OCI-LY1 (cell line): ENCODE data around the gene GAPVD1.
"Not testable (repeated sequence)": the region's sequence is repeated elsewhere in the genome, so short reads cannot be mapped to it uniquely, and the experiment has no call there.

Experiments
- H2AFZ ChIP-seq: fragments of 200-600 bp; sonication (generic), shearing (Covaris generic); 2 replicates; pipeline ENCODE4 v1.6.0; 2014; ENCODE audit warnings: antibody characterized with exemption, mild to moderate bottlenecking, low read length
- H3F3A ChIP-seq: fragments of 200-600 bp; sonication (generic), shearing (Covaris generic); 2 replicates; pipeline ENCODE4 v1.6.0; 2014; ENCODE audit warnings: mild to moderate bottlenecking, antibody characterized with exemption, low read length, moderate library complexity; ENCODE audit not compliant: insufficient read depth
- H3K27ac ChIP-seq: fragments of 200-600 bp; sonication (generic); 2 replicates; pipeline ENCODE4 v1.5.1; 2014; ENCODE audit warnings: low read length, mixed run types, mild to moderate bottlenecking, low read depth; ENCODE audit not compliant: poor library complexity, severe bottlenecking
- H3K27me3 ChIP-seq: fragments of 200-600 bp; sonication (generic); 2 replicates; pipeline ENCODE4 v1.6.0; 2014; ENCODE audit warnings: antibody characterized with exemption, mild to moderate bottlenecking, low read length, moderate library complexity; ENCODE audit not compliant: insufficient read depth
- H3K36me3 ChIP-seq: fragments of 200-600 bp; sonication (generic); 2 replicates; pipeline ENCODE4 v1.6.1; 2014; ENCODE audit warnings: mild to moderate bottlenecking, antibody characterized with exemption, low read length, moderate library complexity, mixed read lengths; ENCODE audit not compliant: insufficient read depth
- H3K4me1 ChIP-seq: fragments of 200-600 bp; sonication (generic); 2 replicates; pipeline ENCODE4 v1.5.1; 2014; ENCODE audit warnings: mild to moderate bottlenecking, low read length, moderate library complexity; ENCODE audit not compliant: insufficient read depth, severe bottlenecking
- H3K4me2 ChIP-seq: fragments of 200-600 bp; sonication (generic), shearing (Covaris generic); 2 replicates; pipeline ENCODE4 v1.6.1; 2014; ENCODE audit warnings: low read length
- H3K4me3 ChIP-seq: fragments of 200-600 bp; sonication (generic); 2 replicates; pipeline ENCODE4 v1.5.1; 2014; ENCODE audit warnings: low read length, low read depth, mild to moderate bottlenecking, mixed read lengths; ENCODE audit not compliant: poor library complexity, severe bottlenecking
- H3K79me2 ChIP-seq: fragments of 200-600 bp; shearing (Covaris generic); 2 replicates; pipeline ENCODE4 v1.6.1; 2016; ENCODE audit warnings: mixed run types, low read length, mixed read lengths; ENCODE audit not compliant: insufficient read depth
- H3K9ac ChIP-seq: fragments of 200-600 bp; sonication (generic), shearing (Covaris generic); 2 replicates; pipeline ENCODE4 v1.6.1; 2014; ENCODE audit warnings: mild to moderate bottlenecking, low read length, mixed read lengths
- H3K9me2 ChIP-seq: fragments of 200-600 bp; sonication (generic), shearing (Covaris generic); 2 replicates; pipeline ENCODE4 v1.6.1; 2014; ENCODE audit warnings: low read depth, mild to moderate bottlenecking, low read length, mixed read lengths
- H3K9me3 ChIP-seq: fragments of 200-600 bp; shearing (Covaris generic); 2 replicates; pipeline ENCODE4 v1.6.1; 2014; ENCODE audit warnings: low read length, mixed read lengths
- H4K20me1 ChIP-seq: fragments of 200-600 bp; sonication (generic), shearing (Covaris generic); 2 replicates; pipeline ENCODE4 v1.6.0; 2016; ENCODE audit warnings: mild to moderate bottlenecking, low read length; ENCODE audit not compliant: insufficient read depth
- CTCF ChIP-seq: fragments of 200-600 bp; sonication (generic), shearing (Covaris generic); IDR thresholded peaks from 2 replicates; pipeline ENCODE4 v1.5.1; 2017; ENCODE audit warnings: mild to moderate bottlenecking, antibody characterized with exemption, low read length, moderate library complexity, mixed read lengths
- EZH2 ChIP-seq: fragments of 200-600 bp; sonication (generic), shearing (Covaris generic); IDR thresholded peaks from 2 replicates; pipeline ENCODE4 v1.8.0; 2017; ENCODE audit warnings: borderline replicate concordance, mixed run types, mild to moderate bottlenecking, antibody characterized with exemption, low read length, moderate library complexity, mixed read lengths

The GAPVD1 gene

GRCh38 chr9:125399165-125399564 lies 137.5 kb downstream of the GAPVD1 start:
- Histone ChIP-seq H3K4me1 (no peaks in the 10 kb centered on the region), H3F3A (no peaks in the 10 kb centered on the region), H3K9me2 (no peaks in the 10 kb centered on the region), H3K9me3 (no peaks in the 10 kb centered on the region), H2AFZ (no peak overlapping the region), H3K4me3 (no peak overlapping the region), H4K20me1 (no peaks in the 10 kb centered on the region), H3K36me3 (no peaks in the 10 kb centered on the region), H3K4me2 (no peak overlapping the region), H3K27me3 (peaks cover 4% of the 10 kb centered on the region; the same call in 1 of the 2 replicates), H3K9ac (no peak overlapping the region), H3K79me2 (no peaks in the 10 kb centered on the region), H3K27ac (no peak overlapping the region)
- TF ChIP-seq CTCF = no peak
- TF ChIP-seq EZH2 = no peak

GRCh38 chr9:125399666-125400065 lies 138.0 kb downstream of the GAPVD1 start:
- Histone ChIP-seq H3K4me3 (no peak overlapping the region), H3K27ac (no peak overlapping the region), H3K36me3 (no peaks in the 10 kb centered on the region), H3K27me3 (peaks cover 4% of the 10 kb centered on the region; the same call in 1 of the 2 replicates), H3K4me1 (no peaks in the 10 kb centered on the region), H4K20me1 (no peaks in the 10 kb centered on the region), H3K79me2 (no peaks in the 10 kb centered on the region), H3K9me2 (no peaks in the 10 kb centered on the region), H3F3A (no peaks in the 10 kb centered on the region), H3K9me3 (no peaks in the 10 kb centered on the region), H3K4me2 (no peak overlapping the region), H2AFZ (no peak overlapping the region), H3K9ac (no peak overlapping the region)
- TF ChIP-seq EZH2 (no peak), CTCF (no peak)

- not testable (repeated sequence) for H3K9me2 ChIP-seq, H3K36me3 ChIP-seq, H2AFZ ChIP-seq, H3K4me3 ChIP-seq, H4K20me1 ChIP-seq, H3K27me3 ChIP-seq, H3F3A ChIP-seq, H3K79me2 ChIP-seq, H3K9me3 ChIP-seq, H3K4me2 ChIP-seq, H3K4me1 ChIP-seq, H3K27ac ChIP-seq, H3K9ac ChIP-seq
Observed at GRCh38 chr9:125400232-125400631, 138.6 kb downstream of the GAPVD1 start.
